Mesodermal cell (in vitro differentiated cells): ENCODE results near the gene RIGI.

Experiments used
- H3K27ac ChIP-seq: 2 replicates; pipeline ENCODE4 v1.7.0; 2013; ENCODE audit warnings: mild to moderate bottlenecking, low read depth, low read length, moderate library complexity; ENCODE audit not compliant: severe bottlenecking
- H3K36me3 ChIP-seq: 2 replicates; pipeline ENCODE4 v1.7.1; 2013; ENCODE audit warnings: mild to moderate bottlenecking, low read length, moderate library complexity; ENCODE audit not compliant: control insufficient read depth, insufficient read depth
- H3K4me1 ChIP-seq: one replicate; pipeline ENCODE4 v1.7.1; 2013; ENCODE audit warnings: mild to moderate bottlenecking, low read length; ENCODE audit not compliant: insufficient read depth, control insufficient read depth, poor library complexity, severe bottlenecking
- H3K4me3 ChIP-seq: 2 replicates; pipeline ENCODE4 v1.7.0; 2013; ENCODE audit warnings: low read length, control low read depth, mild to moderate bottlenecking; ENCODE audit not compliant: insufficient read depth, poor library complexity, severe bottlenecking; ENCODE audit errors: extremely low read depth
- H3K9me3 ChIP-seq: 2 replicates; pipeline ENCODE4 v1.7.1; 2013; ENCODE audit warnings: mild to moderate bottlenecking, low read length, moderate library complexity; ENCODE audit not compliant: control insufficient read depth
- WGBS, 2 experiments: methylation state at CpG; one replicate each; pipeline ENCODE4 v1.1.5; 2013; ENCODE audit warnings: missing lambda C conversion rate in 2 of 2; ENCODE audit not compliant: insufficient coverage in 2 of 2; 5-methylcytosine and 5-hydroxymethylcytosine counted together

Gene RIGI

GRCh38 chr9:32500768-32501167 lies 25.2 kb downstream of the RIGI start:
- Histone ChIP-seq H3K4me1 (no peaks in the 10 kb centered on the region), H3K36me3 (no peaks in the 10 kb centered on the region), H3K4me3 (no peak overlapping the region), H3K9me3 (no peaks in the 10 kb centered on the region), H3K27ac (no peak overlapping the region)
- 82 to 87% methylated on average over 1 of the region's 2 CpGs for WGBS, 2 experiments

GRCh38 chr9:32497921-32498320 lies 28.1 kb downstream of the RIGI start:
- Histone ChIP-seq H3K4me3 (no peak overlapping the region), H3K4me1 (no peaks in the 10 kb centered on the region), H3K27ac (no peak overlapping the region), H3K36me3 (no peaks in the 10 kb centered on the region), H3K9me3 (no peaks in the 10 kb centered on the region)

DNA sequence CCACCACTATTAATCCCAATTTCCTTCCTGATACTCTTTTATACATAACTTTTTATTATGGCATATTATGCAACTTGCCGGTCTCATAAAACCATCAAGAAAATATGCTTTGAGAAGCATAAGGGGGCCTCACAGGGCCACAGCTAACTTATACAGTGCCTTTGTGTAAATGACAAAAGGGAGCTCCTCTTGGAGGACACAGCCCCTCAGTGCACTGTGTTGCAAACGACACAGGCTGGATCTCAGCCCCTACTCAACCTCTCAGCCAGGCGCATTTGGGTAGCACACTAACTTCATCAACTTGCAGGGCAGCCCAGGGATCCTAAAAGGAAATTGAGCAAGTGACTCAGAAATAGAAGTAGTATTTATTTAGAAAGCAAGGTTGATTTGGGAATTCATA lies 35.4 kb downstream of the RIGI start:
- no CpG with 5 or more reads among the region's 3 CpGs for WGBS, 2 experiments

GRCh38 chr9:32487981-32488380 lies 38.0 kb downstream of the RIGI start:
- no peak overlapping the region for H3K27ac ChIP-seq
- H3K9me3 ChIP-seq = no peaks in the 10 kb centered on the region
- no CpG with 5 or more reads among the region's 3 CpGs for WGBS, 2 experiments
- H3K36me3 ChIP-seq = peaks cover 7% of the 10 kb centered on the region
- H3K4me1 ChIP-seq = no peaks in the 10 kb centered on the region
- no peak overlapping the region for H3K4me3 ChIP-seq

More for the DNA sequence above, 35.4 kb downstream of the RIGI start:
- no peaks in the 10 kb centered on the region for H3K9me3 ChIP-seq
- peaks cover 7% of the 10 kb centered on the region for H3K36me3 ChIP-seq
- H3K27ac ChIP-seq = no peak overlapping the region
- H3K4me1 ChIP-seq = no peaks in the 10 kb centered on the region
- no peak overlapping the region for H3K4me3 ChIP-seq

DNA sequence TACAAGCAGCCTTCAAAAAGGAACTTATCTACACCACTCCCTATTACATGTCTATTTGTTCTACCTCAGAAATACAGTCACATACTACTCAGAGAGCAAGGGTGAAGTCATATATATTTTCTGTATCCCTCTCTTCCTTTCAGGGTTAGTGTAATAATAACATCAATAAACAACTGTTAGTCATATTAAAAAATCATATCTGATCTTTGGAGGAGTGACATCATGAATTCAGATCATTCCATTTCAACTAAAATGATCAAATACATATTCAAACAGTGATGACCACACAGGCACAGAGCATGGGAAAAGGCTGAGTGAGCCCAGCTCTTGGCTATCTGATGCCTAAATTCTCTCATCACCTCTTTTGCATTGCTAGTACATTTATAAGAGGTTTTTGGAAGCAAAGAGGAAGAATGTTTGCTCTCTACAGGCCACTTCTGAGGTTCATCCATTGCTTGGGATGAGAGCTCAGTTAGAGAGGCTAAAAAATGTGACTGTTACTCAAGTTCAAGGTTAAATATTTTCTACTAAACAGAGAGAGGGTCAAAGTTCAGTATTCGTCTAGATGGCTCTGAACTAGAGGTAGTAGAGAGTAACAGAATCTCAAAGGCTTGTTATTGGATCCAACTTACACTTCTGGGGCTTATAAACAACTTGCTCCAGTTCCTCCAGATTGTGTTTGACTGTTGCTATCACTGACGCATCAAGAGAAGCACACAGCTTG lies 39.0 kb downstream of the RIGI start:
- H3K27ac ChIP-seq = no peak overlapping the region
- H3K36me3 ChIP-seq = peaks cover 7% of the 10 kb centered on the region
- no peak overlapping the region for H3K4me3 ChIP-seq
- no peaks in the 10 kb centered on the region for H3K4me1 ChIP-seq
- H3K9me3 ChIP-seq = no peaks in the 10 kb centered on the region
- WGBS, 2 experiments = 100% methylated on average over 1 to 2 of the region's 2 CpGs

DNA sequence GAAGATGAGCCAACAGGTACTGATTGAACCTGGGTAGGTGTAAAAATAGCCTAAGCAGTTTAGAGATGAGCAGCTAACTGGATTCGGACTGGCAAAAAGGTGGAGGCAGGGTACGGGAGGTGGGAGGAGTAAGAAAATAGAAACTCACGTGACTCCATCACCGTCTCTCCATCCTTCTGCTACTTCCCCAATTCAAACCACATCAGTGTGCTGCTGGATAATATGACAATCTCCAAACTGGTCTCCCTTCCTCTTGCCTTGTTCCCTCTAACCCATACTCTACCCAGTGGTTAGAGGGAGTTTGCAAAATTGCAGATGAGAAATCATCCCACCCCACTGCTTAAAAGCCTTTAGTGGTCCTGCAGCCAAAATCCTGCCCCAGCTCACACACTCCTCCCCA lies 42.7 kb downstream of the RIGI start:
- WGBS, 2 experiments = 60 to 80% methylated on average over 1 to 2 of the region's 4 CpGs

More for the DNA sequence above, 42.7 kb downstream of the RIGI start:
- Histone ChIP-seq H3K36me3 (peaks cover 7% of the 10 kb centered on the region), H3K4me1 (no peaks in the 10 kb centered on the region), H3K27ac (no peak overlapping the region), H3K4me3 (no peak overlapping the region), H3K9me3 (no peaks in the 10 kb centered on the region)
